ENCODE results near the gene GDF10.

Gene GDF10

GRCh38 chr10:47321521-47322195 lies 21.7 kb downstream of the GDF10 start:
- H3K36me3 ChIP-seq (ENCODE audit: control insufficient read depth, insufficient read depth, low read length) = no peaks in the 10 kb centered on the region
- no peaks in the 10 kb centered on the region for H3K27me3 ChIP-seq (ENCODE audit: control insufficient read depth, insufficient read depth, low read length)
- no peaks in the 10 kb centered on the region for H3K9me3 ChIP-seq (ENCODE audit: control insufficient read depth, insufficient read depth, low read length)
- no peak overlapping the region for H3K9ac ChIP-seq (ENCODE audit: low read depth, low read length)
- H3K4me3 ChIP-seq (ENCODE audit: low read depth, low read length) = no peak overlapping the region
- no peaks in the 10 kb centered on the region for H3K4me1 ChIP-seq (ENCODE audit: control insufficient read depth, insufficient read depth, low read length)

- Histone ChIP-seq H3K9me3 (ENCODE audit: control insufficient read depth, insufficient read depth, low read length) (no peaks in the 10 kb centered on the region), H3K9ac (ENCODE audit: low read depth, low read length) (no peak within 1 kb of the TSS), H3K4me1 (ENCODE audit: control insufficient read depth, insufficient read depth, low read length) (no peaks in the 10 kb centered on the region), H3K27me3 (ENCODE audit: control insufficient read depth, insufficient read depth, low read length) (no peaks in the 10 kb centered on the region), H3K4me3 (ENCODE audit: low read depth, low read length) (no peak within 1 kb of the TSS), H3K36me3 (ENCODE audit: control insufficient read depth, insufficient read depth, low read length) (no peaks in the 10 kb centered on the region)
These were observed 22.5 kb downstream of the GDF10 start, which contains the start of gene GDF2 for GRCh38 chr10:47322300-47323061. TSS of gene GDF2 (plus strand) at chr10:47322454. CDS start at chr10:47322669, 215 bp downstream.

- Histone ChIP-seq H3K27me3 (ENCODE audit: control insufficient read depth, insufficient read depth, low read length) (no peaks in the 10 kb centered on the region), H3K4me3 (ENCODE audit: low read depth, low read length) (no peak overlapping the region), H3K9ac (ENCODE audit: low read depth, low read length) (no peak overlapping the region), H3K4me1 (ENCODE audit: control insufficient read depth, insufficient read depth, low read length) (no peaks in the 10 kb centered on the region), H3K36me3 (ENCODE audit: control insufficient read depth, insufficient read depth, low read length) (no peaks in the 10 kb centered on the region), H3K9me3 (ENCODE audit: control insufficient read depth, insufficient read depth, low read length) (no peaks in the 10 kb centered on the region)
These were observed 23.1 kb downstream of the GDF10 start for GRCh38 chr10:47323087-47323486.

GRCh38 chr10:47323636-47324296 lies 23.8 kb downstream of the GDF10 start:
- Histone ChIP-seq H3K4me1 (ENCODE audit: control insufficient read depth, insufficient read depth, low read length) (no peaks in the 10 kb centered on the region), H3K27me3 (ENCODE audit: control insufficient read depth, insufficient read depth, low read length) (no peaks in the 10 kb centered on the region), H3K9ac (ENCODE audit: low read depth, low read length) (no peak overlapping the region), H3K4me3 (ENCODE audit: low read depth, low read length) (no peak overlapping the region), H3K9me3 (ENCODE audit: control insufficient read depth, insufficient read depth, low read length) (no peaks in the 10 kb centered on the region), H3K36me3 (ENCODE audit: control insufficient read depth, insufficient read depth, low read length) (no peaks in the 10 kb centered on the region)

- H3K36me3 ChIP-seq (ENCODE audit: control insufficient read depth, insufficient read depth, low read length) = no peaks in the 10 kb centered on the region
- no peak overlapping the region for H3K9ac ChIP-seq (ENCODE audit: low read depth, low read length)
- H3K4me1 ChIP-seq (ENCODE audit: control insufficient read depth, insufficient read depth, low read length) = no peaks in the 10 kb centered on the region
- no peaks in the 10 kb centered on the region for H3K27me3 ChIP-seq (ENCODE audit: control insufficient read depth, insufficient read depth, low read length)
- no peaks in the 10 kb centered on the region for H3K9me3 ChIP-seq (ENCODE audit: control insufficient read depth, insufficient read depth, low read length)
- no peak overlapping the region for H3K4me3 ChIP-seq (ENCODE audit: low read depth, low read length)
These were observed 25.6 kb downstream of the GDF10 start for GRCh38 chr10:47325303-47326291.

GRCh38 chr10:47326306-47326926 lies 26.4 kb downstream of the GDF10 start:
- H3K4me3 ChIP-seq (ENCODE audit: low read depth, low read length) = no peak overlapping the region
- no peaks in the 10 kb centered on the region for H3K36me3 ChIP-seq (ENCODE audit: control insufficient read depth, insufficient read depth, low read length)
- no peaks in the 10 kb centered on the region for H3K9me3 ChIP-seq (ENCODE audit: control insufficient read depth, insufficient read depth, low read length)
- H3K27me3 ChIP-seq (ENCODE audit: control insufficient read depth, insufficient read depth, low read length) = no peaks in the 10 kb centered on the region
- no peak overlapping the region for H3K9ac ChIP-seq (ENCODE audit: low read depth, low read length)
- H3K4me1 ChIP-seq (ENCODE audit: control insufficient read depth, insufficient read depth, low read length) = no peaks in the 10 kb centered on the region

GRCh38 chr10:47326927-47327330 lies 26.9 kb downstream of the GDF10 start:
- no peaks in the 10 kb centered on the region for H3K27me3 ChIP-seq (ENCODE audit: control insufficient read depth, insufficient read depth, low read length)
- H3K36me3 ChIP-seq (ENCODE audit: control insufficient read depth, insufficient read depth, low read length) = no peaks in the 10 kb centered on the region
- no peak overlapping the region for H3K9ac ChIP-seq (ENCODE audit: low read depth, low read length)
- no peaks in the 10 kb centered on the region for H3K9me3 ChIP-seq (ENCODE audit: control insufficient read depth, insufficient read depth, low read length)
- no peaks in the 10 kb centered on the region for H3K4me1 ChIP-seq (ENCODE audit: control insufficient read depth, insufficient read depth, low read length)
- no peak overlapping the region for H3K4me3 ChIP-seq (ENCODE audit: low read depth, low read length)

DNA sequence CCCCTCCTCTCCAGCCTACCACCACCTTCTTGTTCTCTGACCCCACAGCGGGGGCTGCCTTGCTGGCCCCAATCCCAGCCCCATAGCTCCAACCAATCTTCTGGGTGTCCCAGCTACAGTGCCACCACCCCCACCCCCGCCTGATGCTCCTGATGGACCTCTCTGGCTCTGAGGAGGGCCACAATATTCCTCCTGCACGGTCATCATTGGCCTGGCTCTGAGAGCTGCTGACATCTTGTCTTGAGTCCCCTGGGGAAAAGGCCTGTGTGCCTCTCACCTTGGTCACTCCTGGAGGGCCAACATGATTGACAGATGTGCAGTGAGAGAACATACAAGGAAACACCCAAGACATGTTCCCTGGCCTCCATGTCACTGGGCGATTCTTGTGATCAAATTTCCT lies 29.9 kb downstream of the GDF10 start:
- Histone ChIP-seq H3K9me3 (ENCODE audit: control insufficient read depth, insufficient read depth, low read length) (no peaks in the 10 kb centered on the region), H3K4me1 (ENCODE audit: control insufficient read depth, insufficient read depth, low read length) (no peaks in the 10 kb centered on the region), H3K36me3 (ENCODE audit: control insufficient read depth, insufficient read depth, low read length) (no peaks in the 10 kb centered on the region), H3K4me3 (ENCODE audit: low read depth, low read length) (no peak overlapping the region), H3K27me3 (ENCODE audit: control insufficient read depth, insufficient read depth, low read length) (no peaks in the 10 kb centered on the region), H3K9ac (ENCODE audit: low read depth, low read length) (no peak overlapping the region)

DNA sequence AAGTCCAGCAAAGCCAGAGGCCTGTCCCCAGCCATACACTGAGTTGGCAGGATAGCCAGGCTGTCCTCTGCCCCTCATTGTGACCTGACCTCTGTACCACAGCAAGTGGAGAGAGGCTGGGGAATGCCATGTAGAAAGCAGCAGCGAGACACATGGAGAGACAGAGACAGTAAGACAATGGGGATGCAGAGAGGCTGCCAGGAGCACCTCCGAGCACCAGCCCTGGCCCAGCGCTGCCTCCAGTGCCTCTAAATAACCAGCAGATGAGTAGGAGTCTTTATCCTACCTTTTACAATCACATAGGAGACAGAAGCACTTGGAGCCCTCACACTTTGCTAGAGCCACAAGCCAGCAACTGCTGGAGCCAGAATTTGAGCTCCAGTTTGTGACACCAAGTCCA lies 30.4 kb downstream of the GDF10 start:
- no peaks in the 10 kb centered on the region for H3K4me1 ChIP-seq (ENCODE audit: control insufficient read depth, insufficient read depth, low read length)
- H3K9ac ChIP-seq (ENCODE audit: low read depth, low read length) = no peak overlapping the region
- no peaks in the 10 kb centered on the region for H3K27me3 ChIP-seq (ENCODE audit: control insufficient read depth, insufficient read depth, low read length)
- no peaks in the 10 kb centered on the region for H3K9me3 ChIP-seq (ENCODE audit: control insufficient read depth, insufficient read depth, low read length)
- H3K36me3 ChIP-seq (ENCODE audit: control insufficient read depth, insufficient read depth, low read length) = no peaks in the 10 kb centered on the region
- H3K4me3 ChIP-seq (ENCODE audit: low read depth, low read length) = no peak overlapping the region

- H3K9ac ChIP-seq (ENCODE audit: low read depth, low read length) = no peak overlapping the region
- H3K9me3 ChIP-seq (ENCODE audit: control insufficient read depth, insufficient read depth, low read length) = no peaks in the 10 kb centered on the region
- no peak overlapping the region for H3K4me3 ChIP-seq (ENCODE audit: low read depth, low read length)
These were observed 30.8 kb downstream of the GDF10 start for GRCh38 chr10:47330804-47331203.

GRCh38 chr10:47331491-47331890 lies 31.5 kb downstream of the GDF10 start:
- no peak overlapping the region for H3K4me3 ChIP-seq (ENCODE audit: low read depth, low read length)
- H3K4me1 ChIP-seq (ENCODE audit: control insufficient read depth, insufficient read depth, low read length) = no peaks in the 10 kb centered on the region
- no peak overlapping the region for H3K9ac ChIP-seq (ENCODE audit: low read depth, low read length)
- no peaks in the 10 kb centered on the region for H3K27me3 ChIP-seq (ENCODE audit: control insufficient read depth, insufficient read depth, low read length)
- no peaks in the 10 kb centered on the region for H3K9me3 ChIP-seq (ENCODE audit: control insufficient read depth, insufficient read depth, low read length)
- H3K36me3 ChIP-seq (ENCODE audit: control insufficient read depth, insufficient read depth, low read length) = no peaks in the 10 kb centered on the region

More at GRCh38 chr10:47330804-47331203, 30.8 kb downstream of the GDF10 start:
- H3K4me1 ChIP-seq (ENCODE audit: control insufficient read depth, insufficient read depth, low read length) = no peaks in the 10 kb centered on the region
- H3K36me3 ChIP-seq (ENCODE audit: control insufficient read depth, insufficient read depth, low read length) = no peaks in the 10 kb centered on the region
- H3K27me3 ChIP-seq (ENCODE audit: control insufficient read depth, insufficient read depth, low read length) = no peaks in the 10 kb centered on the region
